ENCODE results near the gene NR6A1.

Gene NR6A1

DNA sequence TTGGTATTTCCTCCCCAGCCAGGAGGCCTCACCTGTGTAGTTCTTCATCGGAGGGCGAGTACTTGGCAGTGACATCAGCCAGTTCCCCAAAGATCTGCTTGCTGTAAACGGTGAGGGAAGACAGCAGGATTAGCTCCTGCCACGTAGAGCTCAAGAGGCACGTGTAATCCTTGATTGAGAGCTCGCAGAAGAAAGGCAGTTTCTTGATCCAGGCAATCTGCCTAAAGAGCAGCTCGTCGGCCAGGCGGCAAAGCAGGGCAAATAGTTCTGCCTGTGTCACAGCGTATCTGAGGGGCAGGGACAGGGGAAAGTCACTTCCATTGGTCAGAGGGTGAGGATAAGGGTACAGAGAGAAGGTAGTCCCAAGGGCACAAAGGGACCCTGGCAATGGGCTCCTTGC lies 235.3 kb downstream of the NR6A1 start:
- H3F3A ChIP-seq (ENCODE audit: insufficient read depth), result no peaks in the 10 kb centered on the region
- no peak overlapping the region for H3K9ac ChIP-seq (ENCODE audit: low read length)
- H2AFZ ChIP-seq (ENCODE audit: low read depth, low read length, severe bottlenecking), result no peak overlapping the region
- no peaks in the 10 kb centered on the region for H3K36me3 ChIP-seq (ENCODE audit: low read length)
- H3K9me2 ChIP-seq (replicated peaks; ENCODE audit: insufficient read depth, low read length), result no peaks in the 10 kb centered on the region
- TF ChIP-seq EZH2phosphoT487 (conservative IDR thresholded peaks at IDR 0.05; ENCODE audit: low read length), result no peak
- no peak for TF ChIP-seq CTCF (IDR thresholded peaks at IDR 0.05; ENCODE audit: insufficient read depth, low read length, poor library complexity, severe bottlenecking)
- no peaks in the 10 kb centered on the region for H3K79me2 ChIP-seq (ENCODE audit: insufficient read depth, low read length)
- H3K27ac ChIP-seq (ENCODE audit: low read depth, low read length), result no peak overlapping the region
- no peak overlapping the region for H3K4me3 ChIP-seq (ENCODE audit: insufficient read depth, low read length, poor library complexity, severe bottlenecking)
- H3K9me3 ChIP-seq (ENCODE audit: insufficient read depth, low read length), result no peaks in the 10 kb centered on the region
- no peaks in the 10 kb centered on the region for H3K27me3 ChIP-seq (ENCODE audit: low read length)
- no peaks in the 10 kb centered on the region for H4K20me1 ChIP-seq (ENCODE audit: low read depth, low read length)
- H3K4me2 ChIP-seq (ENCODE audit: low read depth, low read length, poor library complexity, severe bottlenecking), result no peak overlapping the region

DNA sequence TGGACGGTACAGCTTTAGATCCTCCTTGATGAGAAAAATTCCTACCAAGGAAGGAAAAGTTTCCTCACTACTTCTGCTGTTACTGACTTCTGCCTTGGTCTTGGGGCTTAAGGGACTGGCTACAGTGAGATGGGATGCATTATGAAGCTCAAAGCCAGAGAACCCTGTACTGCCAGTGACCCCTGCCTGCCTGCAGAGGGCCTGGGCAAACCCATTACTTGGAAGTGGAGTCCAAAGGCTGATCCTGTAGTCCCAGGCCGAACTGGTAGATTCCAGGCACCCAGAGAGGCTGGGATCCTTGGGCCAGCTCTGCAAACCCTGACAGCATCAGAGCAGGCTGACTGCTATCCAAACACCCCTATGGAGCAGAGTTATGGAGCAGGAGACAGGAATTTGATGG lies 238.2 kb downstream of the NR6A1 start:
- no peaks in the 10 kb centered on the region for H4K20me1 ChIP-seq (ENCODE audit: low read depth, low read length)
- no peaks in the 10 kb centered on the region for H3F3A ChIP-seq (ENCODE audit: insufficient read depth)
- H3K9me3 ChIP-seq (ENCODE audit: insufficient read depth, low read length), result no peaks in the 10 kb centered on the region
- H3K9me2 ChIP-seq (replicated peaks; ENCODE audit: insufficient read depth, low read length), result no peaks in the 10 kb centered on the region
- no peaks in the 10 kb centered on the region for H3K27me3 ChIP-seq (ENCODE audit: low read length)
- no peak overlapping the region for H3K4me2 ChIP-seq (ENCODE audit: low read depth, low read length, poor library complexity, severe bottlenecking)
- no peak overlapping the region for H3K27ac ChIP-seq (ENCODE audit: low read depth, low read length)
- H3K79me2 ChIP-seq (ENCODE audit: insufficient read depth, low read length), result no peaks in the 10 kb centered on the region
- TF ChIP-seq CTCF (IDR thresholded peaks at IDR 0.05; ENCODE audit: insufficient read depth, low read length, poor library complexity, severe bottlenecking) (no peak), EZH2phosphoT487 (conservative IDR thresholded peaks at IDR 0.05; ENCODE audit: low read length) (no peak)
- no peak overlapping the region for H3K4me3 ChIP-seq (ENCODE audit: insufficient read depth, low read length, poor library complexity, severe bottlenecking)
- H2AFZ ChIP-seq (ENCODE audit: low read depth, low read length, severe bottlenecking), result no peak overlapping the region
- H3K36me3 ChIP-seq (ENCODE audit: low read length), result no peaks in the 10 kb centered on the region
- no peak overlapping the region for H3K9ac ChIP-seq (ENCODE audit: low read length)

DNA sequence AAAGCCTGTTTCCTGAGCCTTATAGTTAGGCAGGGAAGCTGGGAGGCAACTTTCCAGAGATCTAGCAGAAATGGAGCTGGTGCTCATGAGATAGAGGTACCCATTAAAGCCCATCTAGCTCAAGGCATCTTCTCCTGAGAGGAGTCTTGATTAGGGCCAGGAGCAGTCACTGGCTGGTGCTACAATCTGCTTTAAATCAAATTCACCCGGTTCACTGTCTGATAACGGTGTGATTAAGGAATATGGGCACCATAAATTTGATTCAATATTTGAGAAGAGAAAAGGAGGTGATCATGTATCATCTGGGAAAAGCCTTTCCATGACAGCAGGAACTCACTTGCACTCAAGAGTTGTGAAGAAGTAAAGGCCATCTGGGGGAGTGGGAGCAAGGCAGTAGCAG lies 240.0 kb downstream of the NR6A1 start:
- no peak overlapping the region for H3K9ac ChIP-seq (ENCODE audit: low read length)
- H3K27ac ChIP-seq (ENCODE audit: low read depth, low read length), result no peak overlapping the region
- H4K20me1 ChIP-seq (ENCODE audit: low read depth, low read length), result no peaks in the 10 kb centered on the region
- TF ChIP-seq CTCF (IDR thresholded peaks at IDR 0.05; ENCODE audit: insufficient read depth, low read length, poor library complexity, severe bottlenecking) (no peak), EZH2phosphoT487 (conservative IDR thresholded peaks at IDR 0.05; ENCODE audit: low read length) (no peak)
- no peaks in the 10 kb centered on the region for H3K9me3 ChIP-seq (ENCODE audit: insufficient read depth, low read length)
- no peaks in the 10 kb centered on the region for H3K36me3 ChIP-seq (ENCODE audit: low read length)
- H3K79me2 ChIP-seq (ENCODE audit: insufficient read depth, low read length), result no peaks in the 10 kb centered on the region
- H3K4me2 ChIP-seq (ENCODE audit: low read depth, low read length, poor library complexity, severe bottlenecking), result no peak overlapping the region
- H3K27me3 ChIP-seq (ENCODE audit: low read length), result no peaks in the 10 kb centered on the region
- H3K4me3 ChIP-seq (ENCODE audit: insufficient read depth, low read length, poor library complexity, severe bottlenecking), result no peak overlapping the region
- no peaks in the 10 kb centered on the region for H3F3A ChIP-seq (ENCODE audit: insufficient read depth)
- no peaks in the 10 kb centered on the region for H3K9me2 ChIP-seq (replicated peaks; ENCODE audit: insufficient read depth, low read length)
- no peak overlapping the region for H2AFZ ChIP-seq (ENCODE audit: low read depth, low read length, severe bottlenecking)

DNA sequence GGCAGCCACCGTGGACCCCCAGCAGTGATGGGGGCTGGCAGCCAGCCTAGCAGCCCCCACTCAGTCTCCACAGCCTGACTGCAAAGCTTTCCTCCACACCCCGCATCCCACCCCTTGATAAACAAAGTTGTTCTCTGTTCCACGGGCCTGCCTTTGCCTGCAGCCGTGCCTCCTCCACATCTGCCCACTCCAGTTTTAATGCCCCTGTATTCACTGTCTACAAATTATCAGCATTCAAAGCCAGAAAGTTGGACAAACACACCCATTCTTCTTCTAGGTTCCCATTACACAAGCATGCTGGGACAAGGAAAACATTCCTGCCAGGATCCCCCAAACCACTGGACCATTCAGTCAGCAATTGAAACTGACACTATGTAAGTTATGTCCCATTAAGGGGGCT lies 240.9 kb downstream of the NR6A1 start:
- Histone ChIP-seq H3K9me2 (replicated peaks; ENCODE audit: insufficient read depth, low read length) (no peaks in the 10 kb centered on the region), H3K4me2 (ENCODE audit: low read depth, low read length, poor library complexity, severe bottlenecking) (no peak overlapping the region), H3F3A (ENCODE audit: insufficient read depth) (no peaks in the 10 kb centered on the region), H3K4me3 (ENCODE audit: insufficient read depth, low read length, poor library complexity, severe bottlenecking) (no peak overlapping the region), H4K20me1 (ENCODE audit: low read depth, low read length) (no peaks in the 10 kb centered on the region), H3K27ac (ENCODE audit: low read depth, low read length) (no peak overlapping the region), H3K9ac (ENCODE audit: low read length) (no peak overlapping the region), H3K9me3 (ENCODE audit: insufficient read depth, low read length) (no peaks in the 10 kb centered on the region), H2AFZ (ENCODE audit: low read depth, low read length, severe bottlenecking) (no peak overlapping the region), H3K79me2 (ENCODE audit: insufficient read depth, low read length) (no peaks in the 10 kb centered on the region), H3K27me3 (ENCODE audit: low read length) (no peaks in the 10 kb centered on the region), H3K36me3 (ENCODE audit: low read length) (no peaks in the 10 kb centered on the region)
- TF ChIP-seq EZH2phosphoT487 (conservative IDR thresholded peaks at IDR 0.05; ENCODE audit: low read length) (no peak), CTCF (IDR thresholded peaks at IDR 0.05; ENCODE audit: insufficient read depth, low read length, poor library complexity, severe bottlenecking) (no peak)
